K562 (cell line): ENCODE data around the gene CCNL1. TPM values are rescaled to one million over a fixed set of nuclear protein-coding genes. Genes with fewer than 3 reads are reported as not detected.
A peak's percentile ranks its signal among the peaks of the same experiment; 100 is the strongest.

Experiments used
- CHCHD3 ChIP-seq: fragments of 250-450 bp; sonication (Bioruptor Pico); IDR thresholded peaks from 2 replicates; pipeline ENCODE4 v2.1.2; 2022; ENCODE audit warnings: mild to moderate bottlenecking
- CHD4 ChIP-seq: fragments of 200-600 bp; sonication (generic); IDR thresholded peaks from 3 replicates; pipeline ENCODE4 v1.6.1; 2012; ENCODE audit warnings: low read depth, mild to moderate bottlenecking, mixed read lengths, low read length, inconsistent platforms; ENCODE audit not compliant: insufficient read depth, insufficient replicate concordance, poor library complexity, severe bottlenecking
- HDAC6 ChIP-seq: IDR thresholded peaks from 2 replicates; pipeline ENCODE4 v1.6.1; 2012; ENCODE audit warnings: low read depth, mild to moderate bottlenecking, control low read depth, inconsistent platforms, low read length, moderate library complexity
- KDM4B ChIP-seq, 2 experiments: fragments of 450-650 bp in 1 of 2; sonication (generic) in 1 of 2; IDR thresholded peaks; 2 replicates each; pipeline ENCODE4 v1.6.1; 2016 to 2017; ENCODE audit warnings: borderline replicate concordance in 2 of 2, antibody characterized with exemption in 1 of 2, low read depth in 1 of 2, mild to moderate bottlenecking in 1 of 2
- NFIX ChIP-seq: fragments of 250-450 bp; sonication (Bioruptor Pico); IDR thresholded peaks from 2 replicates; pipeline ENCODE4 v1.4.0; 2020; ENCODE audit warnings: low read depth, mild to moderate bottlenecking, moderate library complexity
- ZKSCAN8 ChIP-seq: fragments of 200-800 bp; sonication (Bioruptor generic); IDR thresholded peaks from 2 replicates; pipeline ENCODE4 v1.6.1; 2016; ENCODE audit warnings: missing genetic modification characterization, missing compliant biosample characterization
- ZNF354B ChIP-seq: fragments of 250-450 bp; sonication (Bioruptor Pico); IDR thresholded peaks from 2 replicates; pipeline ENCODE4 v1.4.0; 2020
- ZNF644 ChIP-seq: fragments of 200-800 bp; sonication (Bioruptor generic); IDR thresholded peaks from 2 replicates; pipeline ENCODE4 v1.6.1; 2016; ENCODE audit warnings: low read depth, missing genetic modification characterization, missing compliant biosample characterization
- polyA plus RNA-seq, 8 experiments: library from polyadenylated mRNA; depleted of rRNA in 4 of 8; stranded (reverse) in 5 of 8; unstranded in 3 of 8; fragments of >200 nt; fragmentation: Nextera tagmentation in 2 of 8; fragmentation: Illumina TruSeq in 1 of 8; extraction: Ambion mirVana in 2 of 8; extraction: Trizol in 1 of 8; gene quantifications; 2 replicates each; pipeline versions ENCODE4 v1.2.1 to v1.2.3, GENCODE V29; 2011 to 2014; ENCODE audit warnings: inconsistent platforms in 1 of 8, missing spikeins in 1 of 8
- total RNA-seq, 7 experiments: library from RNA; depleted of rRNA in 6 of 7; stranded (reverse); fragments of >200 nt in 6 of 7; fragmentation: Illumina TruSeq in 2 of 7; extraction: Trizol in 2 of 7; gene quantifications; 2 replicates each; pipeline versions ENCODE4 v1.2.1 to v1.2.3, GENCODE V29; 2011 to 2021; ENCODE audit warnings: low replicate concordance in 1 of 7
- TF ChIP-seq, protein P1 (sequence below): fragments of 250-450 bp; sonication (Bioruptor Pico); IDR thresholded peaks from 2 replicates; pipeline ENCODE4 v1.5.0; 2022; ENCODE audit warnings: mild to moderate bottlenecking
- TF ChIP-seq, protein P2 (sequence below): fragments of 250-450 bp; sonication (Bioruptor Pico); IDR thresholded peaks from 2 replicates; pipeline ENCODE4 v1.4.0; 2020; ENCODE audit warnings: borderline replicate concordance
- TF ChIP-seq, protein P3 (sequence below), 3 experiments: IDR thresholded peaks in 2 of 3; conservative IDR thresholded peaks in 1 of 3; 2 replicates each; pipeline ENCODE4 v1.5.1; 2011 to 2012; ENCODE audit warnings: low read length in 3 of 3, mild to moderate bottlenecking in 3 of 3, control low read depth in 2 of 3, improper control_type of control experiment in 1 of 3, inconsistent platforms in 1 of 3, low read depth in 1 of 3, mixed read lengths in 1 of 3, moderate library complexity in 1 of 3; ENCODE audit not compliant: insufficient read depth in 2 of 3
- TF ChIP-seq, protein P4 (sequence below): fragments of 450-650 bp; IDR thresholded peaks from 2 replicates; pipeline ENCODE4 v1.7.0; 2016; ENCODE audit warnings: borderline replicate concordance
- TF ChIP-seq, protein P5 (sequence below): fragments of 250-450 bp; sonication (Bioruptor Pico); IDR thresholded peaks from 2 replicates; pipeline ENCODE4 v1.9.0; 2021; ENCODE audit warnings: mild to moderate bottlenecking
- TF ChIP-seq, protein P6 (sequence below): fragments of 250-450 bp; sonication (Bioruptor Pico); IDR thresholded peaks from 2 replicates; pipeline ENCODE4 v1.8.0; 2022; ENCODE audit warnings: inconsistent platforms

CCNL1 gene
- total and polyA plus RNA-seq, 9 of the 15 experiments (the other 6 are each of a cell fraction or from before 2014, with no cell fraction given): 16.1 to 186 (median 132) TPM

DNA sequence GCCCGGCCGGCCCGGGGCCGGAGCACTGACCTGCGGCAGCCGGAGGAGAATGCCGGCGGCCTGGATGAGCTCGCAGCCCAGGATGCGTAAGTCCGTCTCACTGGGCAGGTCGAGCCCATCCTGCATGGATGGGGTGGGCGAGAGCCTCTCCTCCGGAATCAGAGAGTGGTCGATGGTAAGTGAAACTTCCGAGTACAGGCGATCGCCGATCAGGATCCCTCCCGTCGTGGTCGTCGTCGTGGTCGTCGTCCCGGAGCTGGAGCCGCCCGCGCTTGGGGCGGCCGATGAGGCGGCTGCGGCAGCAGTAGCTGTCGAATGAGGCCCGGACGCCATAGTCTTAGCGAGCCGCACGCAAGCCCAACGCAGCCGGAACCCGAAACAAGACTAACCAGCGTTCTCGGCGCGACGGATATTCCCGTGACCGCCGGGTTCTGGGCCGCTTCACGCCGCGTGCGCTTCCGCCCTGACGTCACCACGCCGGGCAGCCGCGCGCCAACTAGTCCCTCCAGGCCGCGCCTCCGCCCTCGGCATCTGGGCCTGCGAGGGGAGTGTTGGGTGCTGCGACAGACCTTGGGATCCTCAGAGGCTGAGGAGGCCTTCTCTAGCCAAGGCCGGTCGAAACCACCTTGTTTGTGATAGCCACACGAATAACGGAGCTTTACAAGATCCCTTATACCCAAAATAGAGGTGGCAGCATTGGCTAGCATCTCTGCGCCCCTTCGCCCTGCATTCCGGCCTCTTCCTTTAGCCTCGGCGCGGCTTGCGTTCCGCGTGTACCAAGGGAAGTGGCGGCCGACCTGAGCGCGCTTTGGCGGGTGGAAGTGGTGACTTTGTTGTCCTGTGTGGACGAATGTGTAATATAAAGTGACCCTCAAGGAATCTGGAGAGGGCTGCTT is at the start of gene CCNL1 (continued):
- TF ChIP-seq, protein P1, sequence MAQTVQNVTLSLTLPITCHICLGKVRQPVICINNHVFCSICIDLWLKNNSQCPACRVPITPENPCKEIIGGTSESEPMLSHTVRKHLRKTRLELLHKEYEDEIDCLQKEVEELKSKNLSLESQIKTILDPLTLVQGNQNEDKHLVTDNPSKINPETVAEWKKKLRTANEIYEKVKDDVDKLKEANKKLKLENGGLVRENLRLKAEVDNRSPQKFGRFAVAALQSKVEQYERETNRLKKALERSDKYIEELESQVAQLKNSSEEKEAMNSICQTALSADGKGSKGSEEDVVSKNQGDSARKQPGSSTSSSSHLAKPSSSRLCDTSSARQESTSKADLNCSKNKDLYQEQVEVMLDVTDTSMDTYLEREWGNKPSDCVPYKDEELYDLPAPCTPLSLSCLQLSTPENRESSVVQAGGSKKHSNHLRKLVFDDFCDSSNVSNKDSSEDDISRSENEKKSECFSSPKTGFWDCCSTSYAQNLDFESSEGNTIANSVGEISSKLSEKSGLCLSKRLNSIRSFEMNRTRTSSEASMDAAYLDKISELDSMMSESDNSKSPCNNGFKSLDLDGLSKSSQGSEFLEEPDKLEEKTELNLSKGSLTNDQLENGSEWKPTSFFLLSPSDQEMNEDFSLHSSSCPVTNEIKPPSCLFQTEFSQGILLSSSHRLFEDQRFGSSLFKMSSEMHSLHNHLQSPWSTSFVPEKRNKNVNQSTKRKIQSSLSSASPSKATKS (CRISPR knock-in tag): no peak
- TF ChIP-seq KDM4B (IDR thresholded peaks at IDR 0.05; ENCODE audit: borderline replicate concordance in 2 of 2, low read depth in 1 of 2) (peak in 1 of 2 experiments; percentile 90; a peak in 1 of 4 replicates), CHCHD3 (CRISPR knock-in tag) (no peak; the same call in 1 of the 2 replicates), ZNF644 (tag) (peak; percentile 56), NFIX (CRISPR knock-in tag) (no peak), HDAC6 (peak; percentile 1; the same call in 1 of the 2 replicates), ZNF354B (CRISPR knock-in tag) (no peak), CHD4 (no peak), ZKSCAN8 (CRISPR knock-in tag) (no peak)
- TF ChIP-seq, protein P2, sequence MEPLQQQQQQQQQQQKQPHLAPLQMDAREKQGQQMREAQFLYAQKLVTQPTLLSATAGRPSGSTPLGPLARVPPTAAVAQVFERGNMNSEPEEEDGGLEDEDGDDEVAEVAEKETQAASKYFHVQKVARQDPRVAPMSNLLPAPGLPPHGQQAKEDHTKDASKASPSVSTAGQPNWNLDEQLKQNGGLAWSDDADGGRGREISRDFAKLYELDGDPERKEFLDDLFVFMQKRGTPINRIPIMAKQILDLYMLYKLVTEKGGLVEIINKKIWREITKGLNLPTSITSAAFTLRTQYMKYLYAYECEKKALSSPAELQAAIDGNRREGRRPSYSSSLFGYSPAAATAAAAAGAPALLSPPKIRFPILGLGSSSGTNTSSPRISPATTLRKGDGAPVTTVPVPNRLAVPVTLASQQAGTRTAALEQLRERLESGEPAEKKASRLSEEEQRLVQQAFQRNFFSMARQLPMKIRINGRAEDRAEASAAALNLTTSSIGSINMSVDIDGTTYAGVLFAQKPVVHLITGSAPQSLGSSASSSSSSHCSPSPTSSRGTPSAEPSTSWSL (CRISPR knock-in tag): no peak
- TF ChIP-seq, protein P3, sequence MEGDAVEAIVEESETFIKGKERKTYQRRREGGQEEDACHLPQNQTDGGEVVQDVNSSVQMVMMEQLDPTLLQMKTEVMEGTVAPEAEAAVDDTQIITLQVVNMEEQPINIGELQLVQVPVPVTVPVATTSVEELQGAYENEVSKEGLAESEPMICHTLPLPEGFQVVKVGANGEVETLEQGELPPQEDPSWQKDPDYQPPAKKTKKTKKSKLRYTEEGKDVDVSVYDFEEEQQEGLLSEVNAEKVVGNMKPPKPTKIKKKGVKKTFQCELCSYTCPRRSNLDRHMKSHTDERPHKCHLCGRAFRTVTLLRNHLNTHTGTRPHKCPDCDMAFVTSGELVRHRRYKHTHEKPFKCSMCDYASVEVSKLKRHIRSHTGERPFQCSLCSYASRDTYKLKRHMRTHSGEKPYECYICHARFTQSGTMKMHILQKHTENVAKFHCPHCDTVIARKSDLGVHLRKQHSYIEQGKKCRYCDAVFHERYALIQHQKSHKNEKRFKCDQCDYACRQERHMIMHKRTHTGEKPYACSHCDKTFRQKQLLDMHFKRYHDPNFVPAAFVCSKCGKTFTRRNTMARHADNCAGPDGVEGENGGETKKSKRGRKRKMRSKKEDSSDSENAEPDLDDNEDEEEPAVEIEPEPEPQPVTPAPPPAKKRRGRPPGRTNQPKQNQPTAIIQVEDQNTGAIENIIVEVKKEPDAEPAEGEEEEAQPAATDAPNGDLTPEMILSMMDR (IDR thresholded peaks at IDR 0.05 in 2 of 3, conservative IDR thresholded peaks at IDR 0.05 in 1 of 3; ENCODE audit: insufficient read depth in 2 of 3, low read depth in 1 of 3, low read length in 3 of 3): peak in 1 of 3 experiments; percentile 1; a peak in 1 of 6 replicates
- TF ChIP-seq, protein P4, sequence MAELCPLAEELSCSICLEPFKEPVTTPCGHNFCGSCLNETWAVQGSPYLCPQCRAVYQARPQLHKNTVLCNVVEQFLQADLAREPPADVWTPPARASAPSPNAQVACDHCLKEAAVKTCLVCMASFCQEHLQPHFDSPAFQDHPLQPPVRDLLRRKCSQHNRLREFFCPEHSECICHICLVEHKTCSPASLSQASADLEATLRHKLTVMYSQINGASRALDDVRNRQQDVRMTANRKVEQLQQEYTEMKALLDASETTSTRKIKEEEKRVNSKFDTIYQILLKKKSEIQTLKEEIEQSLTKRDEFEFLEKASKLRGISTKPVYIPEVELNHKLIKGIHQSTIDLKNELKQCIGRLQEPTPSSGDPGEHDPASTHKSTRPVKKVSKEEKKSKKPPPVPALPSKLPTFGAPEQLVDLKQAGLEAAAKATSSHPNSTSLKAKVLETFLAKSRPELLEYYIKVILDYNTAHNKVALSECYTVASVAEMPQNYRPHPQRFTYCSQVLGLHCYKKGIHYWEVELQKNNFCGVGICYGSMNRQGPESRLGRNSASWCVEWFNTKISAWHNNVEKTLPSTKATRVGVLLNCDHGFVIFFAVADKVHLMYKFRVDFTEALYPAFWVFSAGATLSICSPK: no peak
- TF ChIP-seq, protein P5, sequence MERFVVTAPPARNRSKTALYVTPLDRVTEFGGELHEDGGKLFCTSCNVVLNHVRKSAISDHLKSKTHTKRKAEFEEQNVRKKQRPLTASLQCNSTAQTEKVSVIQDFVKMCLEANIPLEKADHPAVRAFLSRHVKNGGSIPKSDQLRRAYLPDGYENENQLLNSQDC: peak; percentile 65; the same call in 1 of the 2 replicates
- TF ChIP-seq, protein P6, sequence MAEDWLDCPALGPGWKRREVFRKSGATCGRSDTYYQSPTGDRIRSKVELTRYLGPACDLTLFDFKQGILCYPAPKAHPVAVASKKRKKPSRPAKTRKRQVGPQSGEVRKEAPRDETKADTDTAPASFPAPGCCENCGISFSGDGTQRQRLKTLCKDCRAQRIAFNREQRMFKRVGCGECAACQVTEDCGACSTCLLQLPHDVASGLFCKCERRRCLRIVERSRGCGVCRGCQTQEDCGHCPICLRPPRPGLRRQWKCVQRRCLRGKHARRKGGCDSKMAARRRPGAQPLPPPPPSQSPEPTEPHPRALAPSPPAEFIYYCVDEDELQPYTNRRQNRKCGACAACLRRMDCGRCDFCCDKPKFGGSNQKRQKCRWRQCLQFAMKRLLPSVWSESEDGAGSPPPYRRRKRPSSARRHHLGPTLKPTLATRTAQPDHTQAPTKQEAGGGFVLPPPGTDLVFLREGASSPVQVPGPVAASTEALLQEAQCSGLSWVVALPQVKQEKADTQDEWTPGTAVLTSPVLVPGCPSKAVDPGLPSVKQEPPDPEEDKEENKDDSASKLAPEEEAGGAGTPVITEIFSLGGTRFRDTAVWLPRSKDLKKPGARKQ: no peak
